8988T (cell line): ENCODE measurements around the gene GPD1.
A peak's percentile ranks its signal among the peaks of the same experiment; 100 is the strongest.

Experiments
- DNase-seq: peaks from one replicate; pipeline ENCODE4 v3.0.0; 2011

The GPD1 gene

DNA sequence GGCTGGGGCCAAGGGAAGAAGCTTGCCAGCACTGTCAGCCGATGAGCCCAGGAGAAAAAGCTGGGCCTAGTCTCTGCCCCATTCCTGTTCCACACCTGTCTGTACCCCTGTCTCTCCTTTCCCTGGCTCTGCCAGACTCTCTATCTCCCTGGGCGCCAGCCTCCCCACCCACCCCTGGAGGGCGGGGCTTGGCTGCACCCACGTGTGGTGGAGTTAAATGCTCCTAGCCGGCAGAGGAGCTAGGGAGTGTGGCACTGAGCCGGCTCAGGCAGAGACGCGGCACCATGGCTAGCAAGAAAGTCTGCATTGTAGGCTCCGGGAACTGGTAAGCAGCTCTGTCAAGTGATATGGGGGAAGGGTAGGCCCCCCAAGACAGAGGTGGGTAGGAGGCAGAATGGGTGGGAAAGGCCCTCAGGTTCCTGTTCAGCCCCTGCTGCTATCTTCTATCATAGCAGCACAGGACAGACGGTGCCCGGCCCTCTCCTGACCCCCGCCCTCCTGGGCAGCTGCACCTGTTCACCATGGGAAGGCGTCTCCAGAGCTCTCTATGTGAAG is at the start of gene GPD1:
Gene GPD1, plus strand, starts transcription at position 242 of the 555 bp plus-strand sequence. Its CDS starts 43 bp downstream, at position 285.
- DNase-seq, result no peak

DNA sequence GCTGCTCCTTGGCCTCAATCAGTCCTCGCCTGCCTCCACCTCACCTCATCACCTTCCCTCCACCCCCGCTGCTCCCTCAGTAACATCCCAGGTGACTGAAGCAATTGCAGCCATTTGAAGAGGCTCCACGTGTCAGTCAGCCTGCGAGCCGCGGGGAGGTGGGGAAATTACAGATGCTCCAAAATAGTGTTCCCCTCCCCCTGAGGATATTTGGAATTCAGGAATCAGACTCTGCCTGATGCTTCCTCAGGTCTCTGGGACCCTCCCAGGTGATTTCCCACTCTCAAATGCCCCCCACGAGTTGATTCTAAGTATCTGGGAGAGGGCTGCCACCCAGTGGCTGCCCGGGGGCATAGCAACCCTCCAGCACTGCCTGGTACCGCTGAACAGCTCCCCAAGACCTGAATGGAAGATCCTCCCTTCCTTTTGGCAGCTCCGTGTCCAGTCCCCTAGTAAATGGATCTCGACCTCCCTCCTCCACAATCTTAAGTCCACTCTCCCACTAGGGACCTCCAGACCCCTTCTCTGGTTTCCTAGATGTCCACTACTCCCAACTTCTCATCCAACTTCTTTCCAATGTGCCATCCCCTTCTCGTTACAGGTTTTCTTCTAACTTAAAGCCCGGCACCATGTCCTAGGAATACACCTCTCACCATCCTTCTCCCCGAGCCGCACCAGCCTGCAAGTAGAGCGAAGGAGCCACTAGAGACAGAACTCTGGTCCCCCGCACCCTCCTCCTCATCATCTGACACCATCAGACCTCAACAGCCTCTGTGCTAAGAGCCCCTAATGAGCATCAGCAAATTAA is 47.8 kb upstream of the GPD1 start:
- DNase-seq, result peak; percentile 84

DNA sequence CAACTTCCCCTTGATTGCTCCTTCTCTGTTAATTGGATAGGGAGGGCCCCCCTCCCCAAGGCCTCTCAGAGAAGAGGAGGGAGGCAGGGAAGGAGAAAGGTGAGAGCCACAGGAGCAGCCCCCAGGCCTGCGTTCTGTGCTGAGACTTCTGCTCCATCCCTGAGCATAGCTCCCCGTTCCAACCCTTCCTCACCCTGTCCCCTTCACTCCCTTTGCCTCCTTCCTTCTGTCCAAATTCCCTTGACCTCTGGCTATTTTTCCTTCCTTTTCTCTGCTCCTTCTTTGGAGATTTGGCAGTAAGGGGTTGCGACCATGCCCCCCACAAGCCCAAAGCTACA is 47.2 kb upstream of the GPD1 start:
- DNase-seq, result no peak

DNA sequence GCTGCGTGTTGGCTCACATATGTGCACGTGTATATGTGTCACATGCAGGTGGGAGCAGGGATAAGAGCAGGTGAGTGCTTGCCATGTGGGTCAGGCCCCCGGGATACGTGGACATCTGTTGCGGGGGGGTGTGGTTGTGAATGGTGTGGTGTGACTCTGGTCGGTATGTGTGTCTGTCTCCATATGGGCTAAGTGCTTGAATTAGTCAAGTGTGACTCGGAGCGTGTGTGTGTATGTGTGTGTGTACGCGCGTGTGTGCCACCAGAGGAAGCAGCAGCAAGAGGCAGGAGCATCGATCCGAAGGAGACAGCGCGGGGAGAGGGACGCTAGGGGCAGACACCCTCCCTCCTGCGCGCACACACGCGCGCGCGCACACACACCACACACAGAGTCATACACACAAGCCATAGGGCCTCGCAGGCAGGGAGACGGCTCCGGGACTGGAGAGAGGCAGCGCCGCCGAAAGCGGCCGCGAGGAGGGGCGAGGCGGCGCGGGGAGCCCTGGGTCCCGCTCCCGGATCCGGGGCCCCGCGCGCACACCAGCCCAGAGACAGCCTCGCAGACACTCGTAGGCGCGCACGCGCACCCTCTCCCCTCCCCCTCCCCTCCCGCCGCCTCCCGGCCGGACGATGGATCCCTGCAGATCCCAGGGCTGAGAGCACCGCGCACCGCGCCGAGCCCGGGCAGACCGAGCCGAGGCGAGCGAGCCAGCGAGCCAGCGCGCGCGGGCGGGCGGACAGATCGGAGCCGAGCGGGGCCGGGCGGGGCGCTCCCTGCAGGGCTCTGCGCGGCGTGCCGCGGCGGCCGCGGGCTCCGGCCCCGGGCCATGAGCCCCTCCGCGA is 46.6 kb upstream of the GPD1 start, which contains the start of gene ASIC1:
Gene ASIC1, plus strand, starts transcription at position 597 of the 842 bp plus-strand sequence. CDS start 1,171 bp downstream, outside the sequence.
- peak; percentile 83 for DNase-seq

DNA sequence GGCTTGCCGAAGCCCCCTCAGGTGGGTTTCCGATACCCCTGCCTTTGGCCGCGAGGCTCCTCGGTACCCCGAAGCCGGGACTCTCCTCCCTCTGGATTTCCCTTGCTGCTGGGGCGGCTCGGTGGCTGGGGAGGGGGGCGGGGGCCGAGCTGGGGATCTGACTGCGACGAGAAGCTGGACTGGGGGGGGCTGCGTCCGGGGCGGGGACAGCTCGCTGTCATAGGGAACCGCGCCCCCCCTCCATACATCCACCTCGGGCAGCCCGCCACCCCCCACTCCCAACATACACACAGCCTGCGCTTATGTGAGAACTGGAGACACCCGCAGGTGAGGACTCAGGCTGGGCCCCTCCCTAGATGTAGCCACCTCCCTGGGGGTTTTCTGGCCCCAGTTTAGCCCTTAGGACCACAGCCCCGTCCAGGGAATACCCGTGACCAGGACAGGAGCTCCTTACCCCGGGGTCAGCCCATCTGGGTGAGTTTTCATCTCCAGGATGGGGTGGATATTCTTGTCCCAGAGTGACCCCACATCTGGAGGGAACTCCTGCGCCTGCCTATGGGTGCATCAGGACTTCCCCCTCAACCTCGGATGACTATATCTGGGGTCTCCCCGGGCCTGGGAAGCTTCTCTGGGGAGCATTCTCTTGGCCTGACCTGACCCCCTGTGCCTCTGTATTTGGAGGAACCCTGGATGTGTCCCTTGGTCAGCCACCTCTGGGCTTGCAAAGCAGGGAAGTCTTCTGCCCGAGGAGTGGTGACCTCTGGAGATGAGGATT is 45.7 kb upstream of the GPD1 start:
- no peak for DNase-seq

DNA sequence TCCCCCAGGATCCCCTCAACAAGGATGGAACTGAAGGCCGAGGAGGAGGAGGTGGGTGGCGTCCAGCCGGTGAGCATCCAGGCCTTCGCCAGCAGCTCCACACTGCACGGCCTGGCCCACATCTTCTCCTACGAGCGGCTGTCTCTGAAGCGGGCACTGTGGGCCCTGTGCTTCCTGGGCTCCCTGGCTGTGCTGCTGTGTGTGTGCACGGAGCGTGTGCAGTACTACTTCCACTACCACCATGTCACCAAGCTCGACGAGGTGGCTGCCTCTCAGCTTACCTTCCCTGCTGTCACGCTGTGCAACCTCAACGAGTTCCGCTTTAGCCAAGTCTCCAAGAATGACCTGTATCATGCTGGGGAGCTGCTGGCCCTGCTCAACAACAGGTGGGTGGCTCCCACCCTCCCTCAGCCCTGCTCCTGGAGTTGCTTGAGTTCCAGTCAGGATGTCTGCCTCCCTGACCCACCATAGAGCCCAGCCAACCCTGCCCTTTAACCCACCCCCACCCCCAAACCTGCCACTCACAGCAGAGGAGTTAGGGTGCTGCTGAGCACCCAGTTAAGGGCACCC is 45.0 kb upstream of the GPD1 start:
- DNase-seq, result no peak

DNA sequence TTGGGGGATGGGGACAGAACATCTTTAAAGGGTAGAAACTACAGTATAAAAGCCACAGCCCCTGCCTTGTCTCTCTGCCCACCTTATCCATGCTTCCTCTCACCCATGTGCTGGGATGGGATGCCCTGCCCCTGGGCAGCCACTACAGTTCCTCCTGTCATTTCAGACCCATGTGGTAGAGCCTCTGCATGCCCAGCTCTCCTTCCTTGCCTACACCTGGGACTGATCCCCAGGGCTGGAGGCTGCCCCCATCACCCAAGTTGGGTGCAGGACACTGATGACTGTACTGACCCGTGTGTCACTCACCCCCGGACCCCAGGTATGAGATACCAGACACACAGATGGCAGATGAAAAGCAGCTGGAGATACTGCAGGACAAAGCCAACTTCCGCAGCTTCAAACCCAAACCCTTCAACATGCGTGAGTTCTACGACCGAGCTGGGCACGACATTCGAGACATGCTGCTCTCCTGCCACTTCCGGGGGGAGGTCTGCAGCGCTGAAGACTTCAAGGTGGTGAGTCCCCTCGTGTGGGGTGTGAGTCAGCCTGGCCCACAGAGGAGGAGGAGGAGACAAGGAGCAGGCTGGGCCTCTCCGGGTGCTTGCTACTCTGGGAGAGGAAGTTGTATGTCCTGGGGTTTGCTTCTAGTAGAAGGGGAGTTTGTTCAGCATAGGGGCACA is 44.2 kb upstream of the GPD1 start:
- no peak for DNase-seq

DNA sequence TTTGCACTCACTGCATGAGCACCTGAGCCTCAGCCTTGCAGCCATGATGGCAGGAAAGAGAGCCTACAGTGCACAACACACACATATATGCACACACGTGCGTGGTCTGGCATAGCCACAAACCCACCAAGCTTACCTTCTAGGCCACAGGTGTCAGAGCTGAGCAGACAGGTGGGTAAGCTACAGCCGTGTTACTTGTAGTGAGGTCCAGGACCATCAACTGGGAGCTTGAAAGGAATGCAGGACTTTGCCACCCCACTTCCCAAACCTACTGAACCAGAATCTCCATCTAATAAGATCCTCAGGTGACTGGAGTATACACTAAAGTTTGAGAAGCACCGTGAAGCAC is 43.7 kb upstream of the GPD1 start:
- DNase-seq, result no peak

DNA sequence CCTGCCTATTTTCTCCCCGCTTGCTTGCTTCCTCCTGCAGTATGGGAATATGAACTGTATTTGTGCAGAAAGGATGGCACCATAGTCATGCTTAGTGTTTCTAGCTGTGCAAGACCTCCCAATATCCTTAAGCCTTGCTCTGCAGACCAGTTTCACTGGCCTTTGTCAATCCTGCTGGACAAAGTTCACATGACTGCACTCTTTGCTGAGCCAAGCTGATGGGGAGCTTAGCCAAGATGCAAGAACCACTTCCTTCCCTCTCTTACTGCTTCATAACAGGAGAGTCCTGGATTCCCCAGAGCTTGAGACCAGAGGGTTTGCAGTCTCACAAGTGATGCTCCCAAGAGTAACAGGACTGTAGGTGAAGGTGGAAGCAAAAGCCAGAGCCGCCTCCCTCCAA is 42.6 kb upstream of the GPD1 start:
- no peak for DNase-seq

DNA sequence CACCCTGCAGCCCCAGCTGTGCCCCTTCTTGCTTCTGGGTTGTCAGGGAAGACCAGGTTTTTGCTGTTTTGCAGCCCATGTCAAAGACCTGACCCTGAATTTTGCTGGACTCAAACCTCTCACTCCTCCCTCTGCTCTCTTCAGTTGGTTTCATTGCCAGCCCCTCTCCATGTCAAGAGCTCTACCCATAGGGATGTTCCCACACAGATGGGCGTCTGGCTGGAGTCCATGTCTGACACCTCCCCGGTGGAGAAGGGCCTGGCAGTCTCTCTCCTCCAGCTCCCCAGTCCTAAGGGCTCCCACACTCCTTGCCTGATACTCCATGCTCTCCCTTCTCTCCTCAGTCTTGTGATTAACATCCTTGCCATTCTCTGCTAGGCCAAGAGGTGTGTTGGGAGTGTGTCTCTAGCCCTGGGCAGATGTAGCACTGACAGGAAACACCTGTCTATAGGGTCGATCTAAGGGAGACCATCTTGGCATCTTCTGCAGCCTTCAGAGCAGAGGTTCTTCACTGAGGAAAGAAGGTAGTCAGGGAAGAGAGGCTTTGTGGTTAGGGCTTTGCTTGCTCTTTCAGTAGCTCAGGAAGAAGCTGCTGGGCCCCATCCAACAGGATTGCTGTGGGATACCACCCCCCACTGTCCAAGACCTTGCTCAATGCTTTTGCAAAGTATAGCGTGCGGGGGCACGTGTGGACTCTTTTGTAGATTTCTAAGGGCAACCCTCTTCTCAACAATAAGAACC is 41.7 kb upstream of the GPD1 start:
- no peak for DNase-seq

DNA sequence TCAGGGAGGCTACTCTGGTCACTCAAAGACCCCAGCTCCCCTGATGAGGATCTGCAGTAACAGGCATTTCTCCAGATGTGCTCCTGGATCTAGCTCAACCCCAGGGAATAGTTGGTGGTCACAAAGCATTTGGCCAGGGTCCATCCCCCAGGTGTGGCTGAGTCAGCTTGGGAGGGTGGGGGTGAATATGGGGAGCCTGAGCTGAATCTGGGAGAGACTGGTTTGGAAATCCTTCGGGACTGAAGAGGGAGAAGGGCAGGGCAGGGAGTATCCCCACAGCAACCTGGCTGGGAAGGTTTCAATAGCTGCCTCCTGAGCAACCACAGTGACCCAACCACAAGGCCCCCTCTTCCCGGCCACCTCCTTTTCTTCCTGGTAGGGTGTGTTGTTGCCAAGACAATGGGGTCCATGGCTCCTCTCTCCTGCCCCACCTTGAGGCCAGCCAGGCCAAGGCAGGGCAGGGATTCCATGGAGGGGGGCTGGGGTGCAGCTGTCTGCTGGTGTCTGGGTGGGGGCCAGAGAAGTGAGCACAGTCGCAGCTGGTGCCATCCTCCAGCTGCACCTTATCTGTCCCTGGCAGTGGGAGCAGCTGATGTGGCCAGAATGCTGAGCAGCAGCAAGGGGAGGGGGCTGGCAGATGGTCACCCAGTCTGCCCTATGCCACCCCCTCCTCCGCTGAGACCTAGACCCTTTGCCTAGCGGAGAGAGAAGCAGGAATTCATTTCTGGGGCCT is 40.9 kb upstream of the GPD1 start:
- DNase-seq, result no peak

DNA sequence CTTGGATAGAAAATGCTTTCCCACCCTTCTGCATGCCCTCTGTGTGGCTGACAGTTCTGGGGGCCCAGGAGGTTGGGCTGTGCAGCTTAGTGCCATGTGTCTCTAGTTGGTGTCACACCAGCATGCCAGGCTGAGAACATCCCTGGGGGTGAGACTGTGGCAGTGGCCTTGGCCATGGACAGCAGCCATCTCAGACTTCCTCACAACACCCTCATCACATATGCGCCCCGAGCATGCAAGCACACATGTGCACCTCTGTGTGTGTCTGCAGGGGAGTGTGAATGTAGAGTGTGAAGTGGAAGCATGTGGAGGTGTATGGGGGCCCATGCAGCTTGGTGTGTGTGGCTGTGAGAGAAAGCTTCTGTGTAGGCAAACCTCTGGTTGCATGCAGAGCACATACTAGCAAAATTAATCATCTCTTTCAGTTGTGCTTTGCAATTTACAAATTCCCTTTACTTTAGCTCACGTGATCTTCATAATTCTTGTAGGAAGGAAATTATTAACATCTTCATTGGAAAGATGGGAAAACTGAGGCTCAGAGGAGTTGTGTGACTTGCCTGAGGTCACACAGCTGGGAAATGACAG is 38.0 kb upstream of the GPD1 start:
- DNase-seq, result no peak

DNA sequence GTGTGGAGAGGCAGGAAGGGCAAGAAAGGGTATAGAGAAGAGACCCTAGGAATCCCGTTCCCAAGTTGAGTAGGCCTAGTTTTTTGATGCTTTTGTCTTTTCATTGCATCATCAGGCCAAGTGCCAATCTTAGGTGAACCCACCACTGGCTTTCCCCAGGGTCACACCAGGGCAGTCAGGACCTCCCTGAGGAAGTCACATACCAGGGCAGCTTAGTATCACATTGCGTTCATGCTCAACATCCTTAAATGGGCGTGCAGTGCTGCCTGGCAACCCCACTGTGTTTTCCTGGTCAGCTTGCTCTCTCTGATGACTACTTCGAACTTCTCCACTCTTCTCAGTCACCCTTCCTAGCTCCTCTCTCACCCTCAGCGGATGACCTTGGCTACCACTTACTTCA is 37.4 kb upstream of the GPD1 start:
- DNase-seq, result no peak

DNA sequence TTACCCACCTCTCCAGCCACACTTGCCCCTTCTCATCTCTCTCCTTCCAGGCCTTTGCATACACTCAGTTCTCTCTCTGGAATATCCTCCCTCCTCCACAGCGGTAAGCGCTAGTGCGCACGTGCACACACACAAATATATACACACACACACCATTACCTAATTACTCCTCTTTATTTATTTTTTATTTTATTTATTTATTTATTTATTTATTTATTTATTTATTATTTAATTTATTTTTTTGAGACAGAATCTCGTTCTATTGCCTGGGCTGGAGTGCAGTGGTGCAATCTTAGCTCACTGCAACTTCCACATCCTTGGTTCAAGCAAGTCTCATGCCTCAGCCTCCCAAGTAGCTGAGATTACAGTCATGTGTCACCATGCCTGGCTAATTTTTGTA is 34.7 kb upstream of the GPD1 start:
- no peak for DNase-seq

DNA sequence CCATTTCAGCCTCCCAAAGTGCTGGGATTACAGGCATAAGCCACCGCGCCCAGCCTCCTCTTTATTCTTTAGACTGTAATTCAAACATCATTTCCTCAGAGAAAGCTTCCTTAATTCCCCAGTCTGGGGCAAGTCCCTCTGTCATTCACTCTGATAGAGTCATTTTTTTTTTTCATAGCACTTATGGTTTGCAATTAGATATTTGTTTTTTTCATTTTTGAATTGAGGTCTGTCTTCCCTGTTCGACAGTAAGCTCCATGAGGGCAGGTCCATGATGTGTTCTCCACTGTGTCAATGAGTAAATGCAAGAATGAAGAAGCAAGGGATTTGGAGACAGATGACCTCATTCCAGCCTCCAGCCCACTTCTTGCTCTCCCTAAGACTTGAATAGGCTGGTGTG is 34.3 kb upstream of the GPD1 start:
- DNase-seq, result no peak

DNA sequence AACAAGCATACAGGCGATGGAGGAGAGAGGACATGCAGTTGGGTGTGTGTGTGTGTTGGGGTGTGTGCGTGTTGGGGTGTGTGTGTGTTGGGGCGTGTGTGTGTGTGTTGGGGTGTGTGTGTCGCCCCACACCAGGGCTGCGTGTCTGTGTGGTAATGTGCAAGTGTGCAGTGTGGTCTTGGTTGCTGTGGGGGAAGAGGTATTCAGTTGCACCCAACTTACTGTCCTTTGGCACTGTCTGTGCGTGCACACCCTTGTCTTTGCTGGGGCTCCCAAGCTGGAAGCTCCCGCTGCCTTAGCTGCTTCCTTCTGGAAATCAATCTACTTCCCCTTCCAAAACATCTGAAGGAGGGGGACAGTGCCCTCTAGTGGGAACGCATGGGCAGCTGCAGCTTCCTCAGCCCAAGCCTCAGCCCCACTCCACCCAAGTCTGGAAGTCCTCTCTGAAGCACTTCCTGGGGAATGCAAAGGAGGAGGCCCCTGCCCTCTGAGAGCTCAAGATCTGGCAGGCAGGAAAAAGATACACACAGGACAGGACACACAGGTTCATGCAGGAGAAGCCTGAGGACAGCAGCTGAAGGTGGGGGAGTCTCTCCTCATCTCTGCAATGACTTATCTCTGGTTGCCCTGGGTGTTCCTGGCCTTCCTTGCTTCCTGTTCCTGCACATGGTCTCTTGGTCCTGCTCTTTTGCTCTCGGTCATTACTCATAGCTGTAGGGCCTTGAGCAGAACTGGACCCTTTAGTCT is 33.3 kb upstream of the GPD1 start:
- DNase-seq, result no peak

DNA sequence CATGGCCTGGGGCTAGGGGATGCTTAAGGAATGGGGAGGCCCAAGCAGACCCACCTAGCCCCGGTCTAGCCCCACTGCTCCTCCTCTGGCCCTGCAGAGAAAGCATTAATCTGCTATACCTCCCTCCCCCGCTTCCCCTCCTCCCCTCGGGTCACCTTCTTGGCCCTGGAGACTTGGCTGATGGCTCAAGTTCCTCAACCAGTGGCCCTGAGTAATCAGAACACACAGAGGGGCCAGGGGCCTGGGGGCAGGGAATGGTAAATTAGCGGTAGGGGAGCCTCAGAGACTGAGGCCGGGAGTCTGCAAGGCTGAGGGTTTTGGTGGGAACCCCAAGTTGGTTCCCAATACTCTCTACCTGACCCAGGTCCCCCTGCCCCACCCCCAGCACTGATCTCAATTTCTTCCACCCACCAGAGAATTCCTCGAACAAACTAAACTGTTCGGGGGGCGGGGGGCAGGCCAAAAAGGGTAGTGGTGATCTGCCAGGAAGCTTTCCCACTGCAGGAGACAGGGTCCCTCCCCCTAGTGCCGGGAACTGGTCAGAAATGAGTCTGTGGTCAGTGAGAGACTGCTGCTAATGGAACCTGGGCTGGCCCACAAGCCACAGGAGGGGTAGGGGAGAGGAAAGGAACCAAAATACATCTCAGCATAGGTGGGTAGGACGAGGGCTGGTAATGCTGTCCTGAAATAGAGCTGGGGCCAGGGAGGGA is 31.5 kb upstream of the GPD1 start:
- no peak for DNase-seq

DNA sequence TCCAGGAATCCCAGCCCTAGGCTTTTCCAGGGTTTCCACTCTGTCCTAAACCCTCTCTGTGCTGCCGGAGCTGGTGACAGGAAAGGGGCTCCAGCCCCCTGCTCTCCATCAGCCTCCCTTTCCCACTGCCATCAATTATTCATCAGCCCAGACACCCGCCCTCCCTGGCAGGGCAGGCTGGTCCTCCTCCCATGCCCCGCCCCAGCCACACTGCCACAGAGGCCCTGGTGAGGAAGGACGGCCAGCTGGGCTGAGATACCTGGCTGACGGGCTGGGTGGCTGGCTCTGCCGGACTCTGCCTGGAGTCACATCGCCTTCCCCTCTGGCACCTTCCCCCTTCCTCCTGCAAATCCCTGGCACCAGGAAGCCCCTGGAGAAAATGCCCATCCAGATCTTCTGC is 30.6 kb upstream of the GPD1 start:
- no peak for DNase-seq

DNA sequence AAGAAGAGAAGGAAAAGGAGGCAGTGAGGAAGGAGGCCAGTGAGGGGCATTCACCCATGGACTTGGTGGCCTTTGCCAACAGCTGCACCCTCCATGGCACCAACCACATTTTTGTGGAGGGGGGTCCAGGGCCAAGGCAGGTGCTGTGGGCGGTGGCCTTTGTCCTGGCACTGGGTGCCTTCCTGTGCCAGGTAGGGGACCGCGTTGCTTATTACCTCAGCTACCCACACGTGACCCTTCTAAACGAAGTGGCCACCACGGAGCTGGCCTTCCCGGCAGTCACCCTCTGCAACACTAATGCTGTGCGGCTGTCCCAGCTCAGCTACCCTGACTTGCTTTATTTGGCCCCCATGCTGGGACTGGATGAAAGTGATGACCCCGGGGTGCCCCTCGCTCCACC is 30.1 kb upstream of the GPD1 start:
- no peak for DNase-seq
